ENCODE data around the gene CENPS.
"Not testable (repeated sequence)": the region's sequence is repeated elsewhere in the genome, so short reads cannot be mapped to it uniquely, and the experiment has no call there.

CENPS gene

GRCh38 chr1:10421637-10422036, 8.6 kb upstream of the CENPS start:
- no peak for DNase-seq

- no peak for DNase-seq
Observed at GRCh38 chr1:10424034-10424433, 6.2 kb upstream of the CENPS start.

GRCh38 chr1:10424651-10425050, 5.6 kb upstream of the CENPS start:
- no peak for DNase-seq

DNA sequence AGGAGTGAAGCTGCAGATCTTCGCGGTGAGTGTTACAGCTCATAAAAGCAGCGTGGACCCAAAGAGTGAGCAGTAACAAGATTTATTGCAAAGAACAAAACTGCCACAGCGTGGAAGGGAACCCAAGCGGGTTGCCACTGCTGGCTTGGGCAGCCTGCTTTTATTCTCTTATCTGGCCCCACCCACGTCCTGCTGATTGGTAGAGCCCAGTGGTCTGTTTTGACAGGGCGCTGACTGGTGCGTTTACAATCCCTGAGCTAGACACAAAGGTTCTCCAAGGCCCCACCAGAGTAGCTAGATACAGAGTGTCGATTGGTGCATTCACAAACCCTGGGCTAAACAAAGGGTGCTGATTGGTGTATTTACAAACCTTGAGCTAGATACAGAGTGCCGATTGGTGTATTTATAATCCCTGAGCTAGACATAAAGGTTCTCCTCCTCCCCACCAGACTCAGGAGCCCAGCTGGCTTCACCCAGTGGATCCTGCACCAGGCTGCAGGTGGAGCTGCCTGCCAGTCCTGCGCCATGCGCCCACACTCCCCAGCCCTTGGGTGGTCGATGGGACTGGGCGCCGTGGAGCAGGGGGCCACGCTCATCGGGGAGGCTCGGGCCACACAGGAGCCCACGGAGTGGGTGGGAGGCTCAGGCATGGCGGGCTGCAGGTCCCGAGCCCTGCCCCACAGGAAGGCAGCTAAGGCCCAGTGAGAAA, 4.3 kb upstream of the CENPS start:
- not testable (repeated sequence) for DNase-seq

DNA sequence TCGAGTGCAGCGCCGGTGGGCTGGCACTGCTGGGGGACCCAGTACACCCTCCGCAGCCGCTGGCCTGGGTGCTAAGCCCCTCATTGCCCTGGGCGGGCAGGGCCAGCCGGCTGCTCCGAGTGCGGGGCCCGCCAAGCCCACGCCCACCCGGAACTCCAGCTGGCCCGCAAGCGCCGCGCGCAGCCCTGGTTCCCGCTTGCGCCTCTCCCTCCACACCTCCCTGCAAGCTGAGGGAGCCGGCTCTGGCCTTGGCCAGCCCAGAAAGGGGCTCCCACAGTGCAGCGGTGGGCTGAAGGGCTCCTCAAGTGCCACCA, 3.7 kb upstream of the CENPS start:
- not testable (repeated sequence) for DNase-seq

DNA sequence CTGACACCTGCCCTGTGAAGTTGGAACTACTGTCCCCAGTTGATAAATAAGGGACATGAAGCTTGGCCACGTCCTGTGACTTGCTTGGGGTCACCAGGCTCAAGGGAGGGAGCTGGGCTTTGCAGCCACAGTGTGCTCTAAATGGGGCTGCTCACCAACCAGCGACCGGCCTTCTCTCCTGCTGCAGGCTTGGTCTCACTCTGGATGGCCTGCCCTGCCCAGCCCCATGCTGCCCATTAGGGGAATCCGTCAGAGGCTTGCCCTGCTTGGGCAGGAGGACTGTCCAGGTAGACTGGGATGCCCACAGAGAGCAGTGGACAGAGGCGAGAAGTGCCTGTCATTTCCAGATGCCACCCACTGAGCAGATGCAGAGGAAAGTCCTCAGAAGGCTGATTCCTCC, 1.2 kb upstream of the CENPS start:
- DNase-seq, result no peak

- DNase-seq, result no peak
Observed at GRCh38 chr1:10429868-10430215, 391 bp upstream of the CENPS start.

GRCh38 chr1:10431070-10431730, 967 bp downstream of the CENPS start:
- DNase-seq, result no peak

GRCh38 chr1:10432910-10433700, 2.9 kb downstream of the CENPS start:
- no peak for DNase-seq

GRCh38 chr1:10433790-10434189, 3.6 kb downstream of the CENPS start:
- no peak for DNase-seq

DNA sequence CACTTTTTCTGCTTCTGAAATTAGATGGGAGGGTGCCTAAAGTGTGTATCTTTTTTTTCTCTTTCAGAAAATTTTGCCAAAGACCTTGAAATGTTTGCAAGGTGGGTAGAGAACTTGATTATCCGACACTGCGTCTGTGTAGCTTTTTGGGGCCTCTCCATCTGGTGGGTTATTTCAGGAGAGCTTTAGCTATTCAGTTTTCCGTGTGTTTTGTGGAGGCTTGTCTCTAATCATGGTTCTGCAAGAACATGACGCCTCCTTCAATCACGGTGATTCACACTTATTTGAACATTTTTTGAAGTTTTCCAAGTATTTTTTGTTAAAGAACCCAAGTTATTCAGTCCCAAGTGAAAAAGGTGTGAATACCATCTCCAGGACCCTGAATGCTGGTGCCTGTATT, 4.4 kb downstream of the CENPS start:
- DNase-seq, result no peak

GRCh38 chr1:10437052-10437451, 6.8 kb downstream of the CENPS start:
- no peak for DNase-seq

DNA sequence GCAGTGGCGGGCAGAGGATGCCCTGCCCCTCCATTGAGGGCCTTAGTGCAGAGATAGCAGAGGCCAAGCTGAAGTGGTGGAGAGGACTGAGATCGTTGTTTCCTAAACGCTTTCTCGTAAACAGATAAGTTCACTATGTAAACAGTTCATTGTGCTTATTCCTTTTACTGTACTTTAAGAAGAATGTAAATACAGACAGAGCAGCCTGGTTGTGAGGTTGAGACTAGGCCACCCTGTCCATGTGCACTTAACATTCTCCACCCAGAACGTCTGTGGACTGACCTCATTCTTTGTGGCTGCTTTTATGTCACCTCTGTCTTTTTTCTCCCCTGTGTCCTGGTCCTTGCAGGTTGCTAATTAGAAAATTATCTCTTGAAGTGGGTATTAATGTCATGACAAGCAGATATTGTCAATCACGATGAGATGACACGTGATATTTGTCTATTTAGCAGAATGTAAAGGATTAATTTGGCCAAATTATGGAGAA, 8.5 kb downstream of the CENPS start:
- no peak for DNase-seq

GRCh38 chr1:10440305-10440704, 10.1 kb downstream of the CENPS start:
- DNase-seq, result no peak

DNA sequence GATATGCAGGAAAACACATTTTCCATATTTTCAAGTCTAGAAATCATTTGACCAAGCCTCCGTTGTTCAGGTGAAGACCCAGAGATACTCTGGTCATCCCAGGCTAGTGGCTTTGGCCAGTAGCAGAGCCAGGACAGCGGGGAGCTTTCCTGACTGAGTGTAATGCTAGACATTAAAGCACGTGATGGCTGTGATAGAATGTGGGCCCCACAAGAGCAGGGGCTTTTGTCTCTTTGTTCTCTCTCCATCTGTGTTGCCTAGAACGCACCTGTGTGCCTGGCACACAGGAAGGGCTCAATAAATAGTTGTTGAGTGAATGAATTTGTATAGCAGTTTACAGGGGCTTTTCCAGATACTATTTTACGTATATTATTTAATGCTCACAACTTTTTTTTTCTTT, 10.6 kb downstream of the CENPS start:
- DNase-seq, result no peak

DNA sequence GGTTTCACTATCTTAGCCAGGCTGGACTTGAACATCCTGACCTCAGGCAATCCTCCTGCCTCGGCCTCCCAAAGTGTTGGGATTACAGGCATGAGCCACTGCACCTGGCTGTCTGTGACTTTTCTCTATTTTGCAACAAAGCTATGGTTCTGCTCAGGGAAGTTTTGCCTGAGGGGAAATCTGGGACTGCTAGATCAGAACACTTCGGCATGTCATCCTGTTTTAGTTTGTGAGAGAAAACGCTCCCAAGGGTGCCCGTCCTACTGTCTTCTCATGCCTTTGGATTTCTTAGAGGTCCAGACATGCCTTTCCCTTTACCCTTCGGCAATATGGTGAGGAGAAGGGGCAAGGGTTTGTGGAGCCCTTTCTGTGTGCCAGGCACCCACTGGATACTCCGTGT, 14.0 kb downstream of the CENPS start:
- DNase-seq, result no peak

DNA sequence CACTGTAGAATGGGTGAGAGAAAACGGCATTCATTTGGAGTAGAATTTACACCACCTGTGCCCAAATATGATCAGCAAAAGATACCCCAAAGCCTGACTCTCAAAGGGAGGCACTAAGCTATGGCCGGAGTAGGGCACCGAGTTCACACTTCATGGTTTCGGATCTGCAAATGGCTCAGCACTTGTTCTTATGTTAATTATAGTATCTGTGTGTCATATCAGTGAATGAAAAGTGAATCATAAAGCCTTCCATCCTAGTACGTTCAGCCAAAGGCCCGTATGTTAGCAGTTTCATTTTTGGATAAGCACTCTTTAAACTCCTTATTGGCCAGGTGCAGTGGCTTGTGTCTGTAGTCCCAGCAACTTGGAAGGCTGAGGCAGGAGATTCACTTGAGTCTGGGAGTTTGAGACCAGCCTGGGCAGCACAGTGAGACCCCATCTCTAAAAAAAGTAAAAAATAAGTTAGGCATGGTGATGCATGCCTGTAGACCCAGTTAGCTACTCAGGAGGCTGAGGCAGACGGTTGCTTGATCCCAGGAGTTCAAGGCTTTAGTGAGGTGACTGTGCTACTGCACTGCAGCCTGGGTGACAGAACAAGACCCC, 14.7 kb downstream of the CENPS start:
- DNase-seq, result no peak

DNA sequence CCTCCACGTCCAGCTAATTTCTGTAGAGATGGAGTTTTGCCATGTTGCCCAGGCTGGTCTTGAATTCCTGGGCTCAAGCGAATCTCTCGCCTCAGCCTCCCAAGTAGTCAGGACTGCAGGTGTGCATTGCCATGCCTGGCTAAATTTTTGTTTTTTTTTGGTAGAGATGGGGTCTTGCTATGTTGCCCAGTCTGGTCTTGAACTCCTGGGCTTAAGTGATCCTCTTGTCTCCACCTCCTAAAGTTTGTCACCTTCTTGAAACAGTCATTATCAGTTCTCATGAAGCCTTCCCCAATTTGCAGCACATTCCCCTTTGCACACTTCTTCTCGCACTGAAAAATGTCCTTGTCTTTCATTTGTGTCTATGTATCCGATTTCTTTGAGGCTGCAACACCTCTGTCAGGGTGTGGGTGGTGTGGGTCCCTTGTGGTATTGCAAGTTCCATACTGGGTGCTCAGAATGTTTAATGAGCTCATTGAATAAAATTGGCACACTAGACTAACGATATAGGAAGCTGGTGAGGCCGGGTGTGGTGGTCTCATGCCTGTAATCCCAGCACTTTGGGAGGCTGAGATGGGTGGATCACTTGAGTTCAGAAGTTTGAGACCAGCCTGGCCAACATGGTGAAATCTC, 16.7 kb downstream of the CENPS start:
- no peak for DNase-seq

DNA sequence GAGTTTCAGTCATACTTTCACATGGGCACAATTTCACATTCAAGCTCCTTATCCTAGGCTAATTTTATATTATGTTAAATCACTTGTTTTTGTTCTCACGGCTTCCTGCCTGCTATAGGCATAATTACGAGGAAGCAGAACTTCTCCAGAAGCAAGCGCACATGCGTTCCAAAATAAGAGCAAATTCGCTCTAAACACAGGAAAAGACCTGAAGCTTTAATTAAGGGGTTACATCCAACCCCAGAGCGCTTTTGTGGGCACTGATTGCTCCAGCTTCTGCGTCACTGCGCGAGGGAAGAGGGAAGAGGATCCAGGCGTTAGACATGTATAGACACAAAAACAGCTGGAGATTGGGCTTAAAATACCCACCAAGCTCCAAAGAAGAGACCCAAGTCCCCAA, 19.5 kb downstream of the CENPS start, which contains the start of gene CORT:
CORT (plus strand) TSS at position 281 of the 400 bp plus-strand sequence. CDS start 193 bp downstream, outside the sequence.
- no peak for DNase-seq

- DNase-seq, result no peak
Observed at GRCh38 chr1:10450156-10450814, 20.1 kb downstream of the CENPS start.

GRCh38 chr1:10450836-10451235, 20.6 kb downstream of the CENPS start:
- DNase-seq, result no peak

- no peak for DNase-seq
Observed at GRCh38 chr1:10451287-10451686, 21.1 kb downstream of the CENPS start.

- DNase-seq, result no peak
Observed at GRCh38 chr1:10456048-10456447, 25.8 kb downstream of the CENPS start.

All from NCI-H2107 (cell line).